DND-41 (cell line): ENCODE results near the gene PROSER2.

Source experiments
- ATAC-seq: fragments of 200-7000 bp; cut with Tn5 transposase; 3 replicates; pipeline ENCODE4 v1.9.1; 2021; ENCODE audit warnings: low read depth; ENCODE audit not compliant: insufficient read depth
- DNase-seq: peaks from one replicate; pipeline ENCODE4 v3.0.0-alpha.2; 2020
- H2AFZ ChIP-seq: 2 replicates; pipeline ENCODE4 v1.6.0; 2012; ENCODE audit warnings: low read depth, low read length
- H3K27ac ChIP-seq: 2 replicates; pipeline ENCODE4 v1.5.1; 2012; ENCODE audit warnings: low read length, inconsistent platforms
- H3K27me3 ChIP-seq: fragments of 200-600 bp; sonication (generic); 2 replicates; pipeline ENCODE4 v1.6.0; 2012; ENCODE audit warnings: low read length, mild to moderate bottlenecking, inconsistent platforms; ENCODE audit not compliant: insufficient read depth, poor library complexity
- H3K36me3 ChIP-seq: 2 replicates; pipeline ENCODE4 v1.5.1; 2012; ENCODE audit warnings: low read length, inconsistent platforms; ENCODE audit not compliant: insufficient read depth
- H3K4me1 ChIP-seq: 2 replicates; pipeline ENCODE4 v1.5.1; 2012; ENCODE audit warnings: mild to moderate bottlenecking, low read length; ENCODE audit not compliant: insufficient read depth
- H3K4me2 ChIP-seq: 2 replicates; pipeline ENCODE4 v1.6.0; 2012; ENCODE audit warnings: mild to moderate bottlenecking, moderate library complexity, low read length, inconsistent platforms; ENCODE audit not compliant: insufficient read depth
- H3K4me3 ChIP-seq, 2 experiments: fragments of 200-600 bp in 1 of 2; shearing (Covaris generic) in 1 of 2; 2 replicates each; pipeline ENCODE4 v1.5.1; 2012 to 2016; ENCODE audit warnings: inconsistent platforms in 2 of 2, low read length in 2 of 2, mild to moderate bottlenecking in 2 of 2, low read depth in 1 of 2, moderate library complexity in 1 of 2
- H3K79me2 ChIP-seq: 2 replicates; pipeline ENCODE4 v1.6.0; 2012; ENCODE audit warnings: low read length, inconsistent platforms; ENCODE audit not compliant: insufficient read depth
- H3K9ac ChIP-seq: 2 replicates; pipeline ENCODE4 v1.6.0; 2012; ENCODE audit warnings: low read depth, mild to moderate bottlenecking, inconsistent platforms, low read length, moderate library complexity
- H3K9me3 ChIP-seq: 2 replicates; pipeline ENCODE4 v1.5.1; 2012; ENCODE audit warnings: low read length, moderate library complexity, mild to moderate bottlenecking, inconsistent platforms; ENCODE audit not compliant: insufficient read depth, severe bottlenecking
- H4K20me1 ChIP-seq: 2 replicates; pipeline ENCODE4 v1.6.0; 2012; ENCODE audit warnings: low read length; ENCODE audit not compliant: insufficient read depth
- CTCF ChIP-seq: IDR thresholded peaks from 2 replicates; pipeline ENCODE4 v1.5.1; 2012; ENCODE audit warnings: borderline replicate concordance, low read length, moderate library complexity, mild to moderate bottlenecking; ENCODE audit not compliant: poor library complexity, severe bottlenecking; ENCODE audit errors: extremely low read depth
- EZH2 ChIP-seq: IDR thresholded peaks from 3 replicates; pipeline ENCODE4 v1.6.1; 2012; ENCODE audit warnings: borderline replicate concordance, low read depth, mild to moderate bottlenecking, moderate library complexity, low read length, inconsistent platforms; ENCODE audit not compliant: severe bottlenecking

The PROSER2 gene

GRCh38 chr10:11832042-11832441 is 8.9 kb downstream of the PROSER2 start:
- no peaks in the 10 kb centered on the region for H4K20me1 ChIP-seq
- H3K27me3 ChIP-seq, result peaks cover 9% of the 10 kb centered on the region
- no peaks in the 10 kb centered on the region for H3K9me3 ChIP-seq
- no peak for TF ChIP-seq CTCF
- TF ChIP-seq EZH2, result no peak
- H3K4me3 ChIP-seq, result no peak overlapping the region
- H3K36me3 ChIP-seq, result no peaks in the 10 kb centered on the region
- DNase-seq (no peak), ATAC-seq (no peak)
- no peak overlapping the region for H3K4me2 ChIP-seq
- no peak overlapping the region for H2AFZ ChIP-seq
- no peak overlapping the region for H3K9ac ChIP-seq
- no peaks in the 10 kb centered on the region for H3K4me1 ChIP-seq
- H3K27ac ChIP-seq, result no peak overlapping the region
- no peaks in the 10 kb centered on the region for H3K79me2 ChIP-seq

- no peak overlapping the region for H3K27ac ChIP-seq
- no peak overlapping the region for H3K9ac ChIP-seq
- no peak overlapping the region for H2AFZ ChIP-seq
- no peaks in the 10 kb centered on the region for H3K4me1 ChIP-seq
- no peaks in the 10 kb centered on the region for H4K20me1 ChIP-seq
- H3K4me3 ChIP-seq, result no peak overlapping the region
- H3K36me3 ChIP-seq, result no peaks in the 10 kb centered on the region
- ATAC-seq (no peak), DNase-seq (no peak)
- TF ChIP-seq CTCF (no peak), EZH2 (no peak)
- H3K79me2 ChIP-seq, result no peaks in the 10 kb centered on the region
- peaks cover 7% of the 10 kb centered on the region for H3K27me3 ChIP-seq
- H3K4me2 ChIP-seq, result no peak overlapping the region
- no peaks in the 10 kb centered on the region for H3K9me3 ChIP-seq
Observed at GRCh38 chr10:11835061-11835460, 11.9 kb downstream of the PROSER2 start.

GRCh38 chr10:11835704-11836103 is 12.5 kb downstream of the PROSER2 start:
- no peaks in the 10 kb centered on the region for H3K4me1 ChIP-seq
- H4K20me1 ChIP-seq, result no peaks in the 10 kb centered on the region
- no peaks in the 10 kb centered on the region for H3K36me3 ChIP-seq
- H3K4me3 ChIP-seq, result no peak overlapping the region
- H3K4me2 ChIP-seq, result no peak overlapping the region
- DNase-seq, result no peak
- no peaks in the 10 kb centered on the region for H3K9me3 ChIP-seq
- H2AFZ ChIP-seq, result no peak overlapping the region; the same call in 1 of the 2 replicates
- no peak overlapping the region for H3K9ac ChIP-seq
- no peak for TF ChIP-seq CTCF
- no peak for TF ChIP-seq EZH2
- H3K27me3 ChIP-seq, result peaks cover 6% of the 10 kb centered on the region
- no peaks in the 10 kb centered on the region for H3K79me2 ChIP-seq
- no peak overlapping the region for H3K27ac ChIP-seq
- ATAC-seq, result no peak

- no peaks in the 10 kb centered on the region for H3K27me3 ChIP-seq
- no peaks in the 10 kb centered on the region for H3K79me2 ChIP-seq
- H4K20me1 ChIP-seq, result no peaks in the 10 kb centered on the region
- no peak overlapping the region for H3K4me3 ChIP-seq
- H3K4me2 ChIP-seq, result no peak overlapping the region
- H3K4me1 ChIP-seq, result no peaks in the 10 kb centered on the region
- H3K27ac ChIP-seq, result no peak overlapping the region
- no peaks in the 10 kb centered on the region for H3K9me3 ChIP-seq
- no peak for DNase-seq
- ATAC-seq, result no peak
- TF ChIP-seq CTCF (no peak), EZH2 (no peak)
- H2AFZ ChIP-seq, result no peak overlapping the region
- H3K9ac ChIP-seq, result no peak overlapping the region
- no peaks in the 10 kb centered on the region for H3K36me3 ChIP-seq
Observed at GRCh38 chr10:11837372-11838161, 14.4 kb downstream of the PROSER2 start.
